MM.1S (cell line): ENCODE results near the gene DSE.

Source experiments
- EZH2 ChIP-seq: fragments of 300-600 bp; sonication (generic); optimal IDR thresholded peaks from 2 replicates; pipeline ENCODE3; 2017; ENCODE audit warnings: low read depth, mild to moderate bottlenecking, antibody characterized with exemption, low read length, mixed read lengths
- TF ChIP-seq, protein P1 (sequence below): fragments of 300-600 bp; sonication (generic); IDR thresholded peaks from 2 replicates; pipeline ENCODE4 v1.5.1; 2016; ENCODE audit warnings: antibody characterized with exemption, low read length, mixed read lengths

DNA sequence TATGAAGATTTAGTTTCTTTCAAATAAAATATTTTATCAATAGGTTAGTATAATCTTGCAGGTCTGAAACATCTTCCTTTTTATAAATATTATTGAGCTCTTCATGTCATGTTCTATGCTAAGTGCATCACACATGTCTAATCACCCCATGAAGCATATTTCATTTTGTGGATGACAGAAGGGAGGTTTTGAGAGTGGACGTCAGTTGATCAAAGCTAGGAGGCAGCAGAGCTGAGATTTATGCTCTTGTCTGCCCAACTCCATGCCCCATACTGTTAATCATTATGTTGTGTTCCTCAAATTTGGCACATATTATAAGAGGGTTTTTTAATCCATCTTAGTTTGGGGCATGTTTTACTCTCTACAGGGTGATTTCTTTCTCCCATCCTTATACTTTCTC, 22.7 kb downstream of the DSE start:
- TF ChIP-seq, protein P1, sequence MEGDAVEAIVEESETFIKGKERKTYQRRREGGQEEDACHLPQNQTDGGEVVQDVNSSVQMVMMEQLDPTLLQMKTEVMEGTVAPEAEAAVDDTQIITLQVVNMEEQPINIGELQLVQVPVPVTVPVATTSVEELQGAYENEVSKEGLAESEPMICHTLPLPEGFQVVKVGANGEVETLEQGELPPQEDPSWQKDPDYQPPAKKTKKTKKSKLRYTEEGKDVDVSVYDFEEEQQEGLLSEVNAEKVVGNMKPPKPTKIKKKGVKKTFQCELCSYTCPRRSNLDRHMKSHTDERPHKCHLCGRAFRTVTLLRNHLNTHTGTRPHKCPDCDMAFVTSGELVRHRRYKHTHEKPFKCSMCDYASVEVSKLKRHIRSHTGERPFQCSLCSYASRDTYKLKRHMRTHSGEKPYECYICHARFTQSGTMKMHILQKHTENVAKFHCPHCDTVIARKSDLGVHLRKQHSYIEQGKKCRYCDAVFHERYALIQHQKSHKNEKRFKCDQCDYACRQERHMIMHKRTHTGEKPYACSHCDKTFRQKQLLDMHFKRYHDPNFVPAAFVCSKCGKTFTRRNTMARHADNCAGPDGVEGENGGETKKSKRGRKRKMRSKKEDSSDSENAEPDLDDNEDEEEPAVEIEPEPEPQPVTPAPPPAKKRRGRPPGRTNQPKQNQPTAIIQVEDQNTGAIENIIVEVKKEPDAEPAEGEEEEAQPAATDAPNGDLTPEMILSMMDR = no peak; the same call in 1 of the 2 replicates
- no peak for TF ChIP-seq EZH2
